ENCODE measurements around the gene SUSD1. TPM values are rescaled to one million over a fixed set of nuclear protein-coding genes. Genes with fewer than 3 reads are reported as not detected.

Gene SUSD1
- polyA plus RNA-seq, 1 experiment = 17.5 TPM

DNA sequence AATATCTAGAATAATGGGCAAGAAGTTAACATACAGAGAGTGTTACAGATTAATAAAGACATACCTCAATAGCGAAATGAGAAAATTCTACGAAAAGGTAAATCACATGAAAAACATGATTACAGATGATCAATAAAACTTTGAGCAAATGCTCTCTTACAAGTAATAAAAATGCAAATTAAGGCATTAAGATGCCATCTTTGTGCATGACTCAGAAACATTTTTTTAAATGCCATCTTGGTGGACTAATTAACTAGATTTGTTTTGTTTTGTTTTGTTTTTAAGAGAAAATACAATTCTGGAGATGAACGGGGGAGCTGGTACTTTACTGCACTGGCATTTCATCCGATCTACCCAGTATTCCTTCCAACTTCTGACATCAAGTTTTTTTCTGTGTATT, 130.2 kb downstream of the SUSD1 start:
- POLR2A ChIA-PET = interaction anchor here (0.6 kb wide), 1 partner anchor 29 kb away, joined by 5 read pairs; no protein-coding TSS in a partner anchor
- no peak for DNase-seq (ENCODE audit: low read depth)
- Histone ChIP-seq H3K27me3 (ENCODE audit: control insufficient read depth, insufficient read depth, low read length) (no peaks in the 10 kb centered on the region), H3K36me3 (ENCODE audit: control insufficient read depth, insufficient read depth, low read length) (no peaks in the 10 kb centered on the region), H3K4me3 (ENCODE audit: low read depth, low read length) (no peak overlapping the region)
- TF ChIP-seq CTCF (IDR thresholded peaks at IDR 0.05; ENCODE audit: insufficient read depth, low read depth, low read length) = no peak
- CTCF ChIA-PET = interaction anchor here (2.8 kb wide), 1 partner anchor 30 kb away, joined by 9 read pairs; no protein-coding TSS in a partner anchor

- ChIA-PET POLR2A (no interaction called here), CTCF (interaction anchor here (2.8 kb wide), 1 partner anchor 31 kb away, joined by 9 read pairs; no protein-coding TSS in a partner anchor)
- no peaks in the 10 kb centered on the region for H3K36me3 ChIP-seq (ENCODE audit: control insufficient read depth, insufficient read depth, low read length)
- no peaks in the 10 kb centered on the region for H3K27me3 ChIP-seq (ENCODE audit: control insufficient read depth, insufficient read depth, low read length)
- TF ChIP-seq CTCF (IDR thresholded peaks at IDR 0.05; ENCODE audit: insufficient read depth, low read depth, low read length) = no peak
- H3K4me3 ChIP-seq (ENCODE audit: low read depth, low read length) = no peak overlapping the region
- DNase-seq (ENCODE audit: low read depth) = no peak
Observed at GRCh38 chr9:112044186-112044585, 130.9 kb downstream of the SUSD1 start.

DNA sequence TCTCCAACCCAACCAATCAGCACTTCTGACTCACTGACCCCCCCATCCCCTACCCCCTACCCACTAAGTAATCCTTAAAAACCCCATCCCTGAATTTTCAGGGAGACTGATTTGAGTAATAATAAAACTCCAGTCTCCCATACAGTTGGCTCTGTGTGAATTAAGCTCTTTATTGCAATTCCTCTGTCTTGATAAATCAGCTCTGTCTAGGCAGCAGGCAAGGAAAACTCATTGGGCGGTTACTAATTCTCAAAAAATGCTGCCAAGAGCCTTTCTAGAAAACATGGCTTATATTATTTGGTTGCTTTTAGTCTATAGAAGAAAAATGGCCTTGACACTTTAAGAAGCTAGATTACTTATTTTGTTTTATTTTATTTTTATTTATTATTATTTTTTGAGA, 131.7 kb downstream of the SUSD1 start:
- DNase-seq (ENCODE audit: low read depth) = no peak
- POLR2A ChIA-PET = no interaction called here

DNA sequence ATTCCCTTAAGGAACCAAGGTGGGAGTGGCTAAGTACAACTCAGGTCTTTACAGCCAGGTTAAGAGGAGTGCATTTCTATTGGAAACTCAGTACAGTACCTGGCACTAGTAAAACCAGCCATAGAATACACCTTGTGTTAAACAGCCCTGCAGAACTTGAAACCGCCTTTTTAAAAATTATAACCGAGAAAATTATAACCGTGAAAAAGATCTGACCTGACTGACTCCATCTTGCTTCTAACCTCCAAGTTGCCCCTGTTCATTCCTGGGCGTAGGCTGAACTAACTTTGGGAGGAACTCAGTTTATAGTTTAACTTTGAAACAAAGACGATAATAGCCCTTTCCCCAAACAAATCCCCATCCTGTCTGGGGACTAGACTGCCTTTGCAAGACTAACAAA, 132.3 kb downstream of the SUSD1 start:
- Histone ChIP-seq H3K36me3 (ENCODE audit: control insufficient read depth, insufficient read depth, low read length) (no peaks in the 10 kb centered on the region), H3K27me3 (ENCODE audit: control insufficient read depth, insufficient read depth, low read length) (no peaks in the 10 kb centered on the region), H3K4me3 (ENCODE audit: low read depth, low read length) (no peak overlapping the region)
- POLR2A ChIA-PET = no interaction called here
- CTCF ChIA-PET = no interaction called here
- no peak for DNase-seq (ENCODE audit: low read depth)
- no peak for TF ChIP-seq CTCF (IDR thresholded peaks at IDR 0.05; ENCODE audit: insufficient read depth, low read depth, low read length)

More for the DNA sequence above, 131.7 kb downstream of the SUSD1 start:
- H3K36me3 ChIP-seq (ENCODE audit: control insufficient read depth, insufficient read depth, low read length) = no peaks in the 10 kb centered on the region
- TF ChIP-seq CTCF (IDR thresholded peaks at IDR 0.05; ENCODE audit: insufficient read depth, low read depth, low read length) = no peak
- H3K4me3 ChIP-seq (ENCODE audit: low read depth, low read length) = no peak overlapping the region
- CTCF ChIA-PET = no interaction called here
- H3K27me3 ChIP-seq (ENCODE audit: control insufficient read depth, insufficient read depth, low read length) = no peaks in the 10 kb centered on the region

- ChIA-PET POLR2A (interaction anchor here (0.5 to 1.2 kb wide), 5 partner anchors 9 to 188 kb away, joined by 3 to 4 read pairs (median 4); no protein-coding TSS in a partner anchor), CTCF (interaction anchor here (1.8 kb wide), 1 partner anchor 32 kb away, joined by 12 read pairs; no protein-coding TSS in a partner anchor)
- H3K27me3 ChIP-seq (ENCODE audit: control insufficient read depth, insufficient read depth, low read length) = no peaks in the 10 kb centered on the region
- no peaks in the 10 kb centered on the region for H3K36me3 ChIP-seq (ENCODE audit: control insufficient read depth, insufficient read depth, low read length)
- H3K4me3 ChIP-seq (ENCODE audit: low read depth, low read length) = no peak overlapping the region
- no peak for TF ChIP-seq CTCF (IDR thresholded peaks at IDR 0.05; ENCODE audit: insufficient read depth, low read depth, low read length)
- no peak for DNase-seq (ENCODE audit: low read depth)
Observed at GRCh38 chr9:112042244-112042638, 132.9 kb downstream of the SUSD1 start.

Data from BJ (cell line).